HepG2 (cell line): ENCODE results near the gene MPC1. TPM values are rescaled to one million over a fixed set of nuclear protein-coding genes. Genes with fewer than 3 reads are reported as not detected.

Source experiments
- ATAC-seq: fragments of 200-7000 bp; cut with Tn5 transposase; 3 replicates; pipeline ENCODE4 v1.9.1; 2020; ENCODE audit warnings: mild to moderate bottlenecking, moderate library complexity
- BruUV-seq: library from RNA; stranded (reverse); fragments of 400-500 nt; replicated peaks from 2 replicates; lab custom pipeline; 2021; lab: Mats Ljungman, UMichigan
- CTCF ChIA-PET: fragments of 300-600 bp; formaldehyde crosslinking; extraction: SDS; loops from one replicate; lab custom pipeline; 2021; ENCODE audit warnings: low total read pairs, inconsistent platforms, low intra/inter-chr PET ratio; lab: Yijun Ruan, JAX
- POLR2A ChIA-PET: fragments of 350-600 bp; sonication (Branson Sonifier 250); formaldehyde crosslinking; loops from one replicate; lab custom pipeline; 2020; ENCODE audit warnings: antibody characterized with exemption, inconsistent platforms; lab: Yijun Ruan, JAX
- DNase-seq: peaks from one replicate; pipeline ENCODE4 v3.0.0-alpha.2; 2015; ENCODE audit warnings: low spot score
- FAIRE-seq: peaks from 3 replicates; lab custom pipeline; 2011; peaks lifted over from hg19 to GRCh38; lab: Jason Lieb, UNC
- H2AFZ ChIP-seq: one replicate; pipeline ENCODE4 v1.6.1; 2011; ENCODE audit warnings: low read length, inconsistent platforms
- H3K27ac ChIP-seq: fragments of 300-600 bp; 3 replicates; pipeline ENCODE4 v1.8.0; 2011; ENCODE audit warnings: mixed run types, mild to moderate bottlenecking, mixed read lengths, low read length, inconsistent platforms; ENCODE audit not compliant: insufficient read depth; ENCODE audit errors: extremely low read length
- H3K27me3 ChIP-seq, 2 experiments: fragments of 200-600 bp in 1 of 2; 2 replicates in 1 of 2; 3 replicates in 1 of 2; pipeline versions ENCODE4 v1.6.0 to v1.8.0; 2011; ENCODE audit warnings: low read length in 2 of 2, mild to moderate bottlenecking in 2 of 2, moderate library complexity in 2 of 2, inconsistent platforms in 1 of 2; ENCODE audit not compliant: insufficient read depth in 2 of 2, control insufficient read depth in 1 of 2
- H3K36me3 ChIP-seq, 2 experiments: fragments of 200-600 bp in 1 of 2; replicated peaks in 1 of 2; 2 replicates in 1 of 2; 3 replicates in 1 of 2; pipeline versions ENCODE4 v1.5.1 to v1.8.0; 2011; ENCODE audit warnings: low read length in 2 of 2, inconsistent platforms in 1 of 2; ENCODE audit not compliant: insufficient read depth in 2 of 2, control insufficient read depth in 1 of 2
- H3K4me1 ChIP-seq: 2 replicates; pipeline ENCODE4 v1.5.1; 2012; ENCODE audit warnings: low read length, inconsistent platforms; ENCODE audit not compliant: insufficient read depth
- H3K4me2 ChIP-seq: 2 replicates; pipeline ENCODE4 v1.6.0; 2011; ENCODE audit warnings: low read depth, low read length, inconsistent platforms
- H3K4me3 ChIP-seq, 3 experiments: fragments of 200-600 bp in 1 of 3; sonication (generic), shearing (Covaris generic) in 1 of 3; replicated peaks in 1 of 3; 2 replicates each; pipeline ENCODE4 v1.5.1; 2011 to 2016; ENCODE audit warnings: low read length in 3 of 3, inconsistent platforms in 2 of 3, low read depth in 2 of 3, mild to moderate bottlenecking in 2 of 3, control low read depth in 1 of 3, mixed read lengths in 1 of 3; ENCODE audit not compliant: insufficient read depth in 1 of 3
- H3K79me2 ChIP-seq: one replicate; pipeline ENCODE4 v1.6.1; 2011; ENCODE audit warnings: low read length, inconsistent platforms; ENCODE audit not compliant: insufficient read depth
- H3K9ac ChIP-seq: 2 replicates; pipeline ENCODE4 v1.6.0; 2011; ENCODE audit warnings: mild to moderate bottlenecking, low read depth, low read length, inconsistent platforms; ENCODE audit not compliant: insufficient read depth
- H3K9me3 ChIP-seq: 2 replicates; pipeline ENCODE4 v1.5.1; 2012; ENCODE audit warnings: mild to moderate bottlenecking, low read length
- H4K20me1 ChIP-seq: 2 replicates; pipeline ENCODE4 v1.6.0; 2011; ENCODE audit warnings: inconsistent platforms, mild to moderate bottlenecking, low read length, moderate library complexity; ENCODE audit not compliant: insufficient read depth
- AHDC1 ChIP-seq: sonication (generic); formaldehyde crosslinking; IDR thresholded peaks from 2 replicates; pipeline ENCODE4 v1.5.1; 2020; ENCODE audit warnings: mild to moderate bottlenecking, missing genetic modification reagents, borderline replicate concordance
- CREB3 ChIP-seq: sonication (generic); formaldehyde crosslinking; IDR thresholded peaks from 2 replicates; pipeline ENCODE4 v1.5.0; 2020; ENCODE audit warnings: missing genetic modification reagents
- GFI1 ChIP-seq: sonication (generic); formaldehyde crosslinking; IDR thresholded peaks from 2 replicates; pipeline ENCODE4 v1.5.0; 2020; ENCODE audit warnings: missing genetic modification reagents, mild to moderate bottlenecking, borderline replicate concordance
- RELA ChIP-seq: sonication (generic); formaldehyde crosslinking; IDR thresholded peaks from 2 replicates; pipeline ENCODE4 v1.4.0; 2020; ENCODE audit warnings: missing genetic modification reagents
- ZFP36L1 ChIP-seq: sonication (generic); formaldehyde crosslinking; IDR thresholded peaks from 2 replicates; pipeline ENCODE4 v1.8.0; 2022; ENCODE audit warnings: mild to moderate bottlenecking, missing genetic modification reagents, moderate library complexity
- ZFP37 ChIP-seq: sonication (generic); formaldehyde crosslinking; IDR thresholded peaks from 2 replicates; pipeline ENCODE4 v1.4.0; 2020; ENCODE audit warnings: missing genetic modification reagents, borderline replicate concordance
- ZNF816 ChIP-seq: sonication (generic); formaldehyde crosslinking; IDR thresholded peaks from 2 replicates; pipeline ENCODE4 v1.8.0; 2022; ENCODE audit warnings: missing genetic modification reagents, mild to moderate bottlenecking, borderline replicate concordance
- WGBS: methylation state at CpG from one replicate; pipeline ENCODE4 v1.1.6; 2017; ENCODE audit warnings: low lambda C conversion rate; 5-methylcytosine and 5-hydroxymethylcytosine counted together
- in situ Hi-C: cut with HindIII; loops from 2 replicates; pipeline ENCODE4 v1.10.0; 2017; ENCODE audit warnings: low pct_unique_long_range_greater_than_20kb; ENCODE audit not compliant: extremely low pct_ligation_motif_present
- intact Hi-C: fragments of 100-400 bp; cut with micrococcal nuclease; formaldehyde crosslinking; loops from one replicate; pipeline ENCODE4 v1.10.0; 2022; ENCODE audit not compliant: unreplicated experiment
- polyA plus RNA-seq, 8 experiments: library from polyadenylated mRNA; depleted of rRNA in 3 of 8; stranded (reverse) in 7 of 8; unstranded in 1 of 8; fragments of >200 nt; fragmentation: Illumina TruSeq in 4 of 8; extraction: Trizol in 4 of 8; gene quantifications; 2 replicates each; pipeline versions ENCODE4 v1.2.1 to v1.2.3, GENCODE V29; 2011 to 2016; ENCODE audit warnings: low read depth in 4 of 8, missing spikeins in 1 of 8, mixed read lengths in 1 of 8; ENCODE audit not compliant: insufficient read depth in 1 of 8
- total RNA-seq, 5 experiments: library from RNA; depleted of rRNA; stranded (reverse); fragments of >200 nt; fragmentation: Illumina TruSeq; extraction: Trizol; gene quantifications; 2 replicates each; pipeline ENCODE4 v1.2.3, GENCODE V29; 2016; ENCODE audit warnings: low read depth in 1 of 5

MPC1 gene
- total and polyA plus RNA-seq, 2 of the 13 experiments (the other 11 are each of a cell fraction or from before 2014, with no cell fraction given): 189 to 214 TPM

DNA sequence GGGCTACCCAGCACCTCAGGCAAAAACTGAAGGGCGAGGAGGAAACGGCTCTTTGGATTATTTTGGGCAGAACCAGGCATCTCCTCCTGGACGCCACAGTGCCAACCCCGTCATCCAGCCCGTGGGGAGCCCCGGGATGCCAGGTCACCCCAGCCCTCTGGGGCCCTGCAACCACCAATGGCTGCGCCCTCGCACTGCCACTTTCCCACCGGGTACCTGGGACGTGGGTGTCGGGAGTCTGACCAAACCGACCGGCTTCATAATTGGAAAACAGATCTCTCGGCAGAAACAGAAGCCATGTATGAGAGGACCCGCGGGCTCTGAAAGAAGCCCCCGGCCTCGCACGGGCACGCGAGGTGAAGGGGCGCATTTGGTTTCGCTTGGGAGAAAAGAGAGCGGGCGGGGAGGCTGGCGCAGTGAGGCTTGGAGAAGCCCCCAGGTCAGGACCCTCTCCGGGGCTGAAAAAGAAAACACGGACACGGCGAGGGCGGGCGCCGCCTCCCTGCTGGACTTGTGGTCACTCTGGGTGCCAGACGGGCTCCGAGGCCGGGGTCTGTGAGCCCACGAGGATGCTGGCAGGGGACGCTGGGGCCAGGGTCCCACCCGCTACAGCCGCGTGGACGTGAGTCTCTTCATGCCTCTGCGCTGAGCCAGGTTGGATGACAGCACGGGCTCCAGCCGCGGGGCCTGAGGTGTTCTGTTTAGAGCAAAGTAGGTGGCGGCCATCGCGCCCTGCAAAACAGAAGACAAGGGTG is 29.6 kb upstream of the MPC1 start (continued):
- no peak for TF ChIP-seq AHDC1 (CRISPR knock-in tag)
- TF ChIP-seq ZNF816: no peak
- no peak for TF ChIP-seq GFI1 (CRISPR knock-in tag)
- TF ChIP-seq ZFP36L1 (CRISPR knock-in tag): no peak
- no peak for TF ChIP-seq ZFP37 (CRISPR knock-in tag)

- POLR2A ChIA-PET: no interaction called here
- peaks cover 6 to 39% of the 10 kb centered on the region in 2 experiments for H3K27me3 ChIP-seq
- H4K20me1 ChIP-seq: no peaks in the 10 kb centered on the region
- no peak overlapping the region for H3K27ac ChIP-seq
- H2AFZ ChIP-seq: no peak overlapping the region
- TF ChIP-seq RELA (CRISPR knock-in tag) (no peak), CREB3 (CRISPR knock-in tag) (no peak)
- no peak for ATAC-seq
- H3K79me2 ChIP-seq: no peaks in the 10 kb centered on the region
- no peak for DNase-seq
- peaks cover 16% of the 10 kb centered on the region for H3K4me1 ChIP-seq
- H3K4me2 ChIP-seq: no peak overlapping the region
- no TSS peak for BruUV-seq
- H3K4me3 ChIP-seq: no peak overlapping the region
- intact Hi-C loops (no loop called here), in situ Hi-C loops (no loop called here)
- FAIRE-seq: no peak
- 50% methylated on average over 12 of the region's 12 CpGs for WGBS
- H3K9ac ChIP-seq: no peak overlapping the region
- CTCF ChIA-PET: no interaction called here
- H3K9me3 ChIP-seq: no peaks in the 10 kb centered on the region
- H3K36me3 ChIP-seq: no peaks in the 10 kb centered on the region
Measured at GRCh38 chr6:166411721-166412151, 29.0 kb upstream of the MPC1 start.
